AG09319 (cell line): ENCODE measurements around the gene FLRT3.

Experiments used
- DNase-seq: peaks from one replicate; pipeline ENCODE4 v3.0.0-alpha.2; 2010; ENCODE audit warnings: low read depth; ENCODE audit errors: extremely low read depth
- CTCF ChIP-seq: IDR thresholded peaks from 2 replicates; pipeline ENCODE4 v1.5.1; 2011; ENCODE audit warnings: low read depth, mild to moderate bottlenecking, inconsistent platforms, low read length, moderate library complexity

The FLRT3 gene

GRCh38 chr20:14375416-14375985 is 38.1 kb upstream of the FLRT3 start:
- no peak for TF ChIP-seq CTCF
- DNase-seq: no peak

GRCh38 chr20:14374196-14374595 is 36.8 kb upstream of the FLRT3 start:
- no peak for DNase-seq

GRCh38 chr20:14361509-14362345 is 24.3 kb upstream of the FLRT3 start:
- no peak for TF ChIP-seq CTCF
- DNase-seq: no peak

More at GRCh38 chr20:14374196-14374595, 36.8 kb upstream of the FLRT3 start:
- no peak for TF ChIP-seq CTCF

GRCh38 chr20:14360416-14360815 is 23.0 kb upstream of the FLRT3 start:
- no peak for TF ChIP-seq CTCF
- DNase-seq: no peak

GRCh38 chr20:14355791-14356190 is 18.4 kb upstream of the FLRT3 start:
- DNase-seq: no peak
- TF ChIP-seq CTCF: no peak

GRCh38 chr20:14344746-14345145 is 7.3 kb upstream of the FLRT3 start:
- no peak for DNase-seq
- no peak for TF ChIP-seq CTCF

GRCh38 chr20:14343491-14344065 is 6.2 kb upstream of the FLRT3 start:
- DNase-seq: no peak
- no peak for TF ChIP-seq CTCF
